ENCODE data around the gene CPSF3.

The CPSF3 gene

DNA sequence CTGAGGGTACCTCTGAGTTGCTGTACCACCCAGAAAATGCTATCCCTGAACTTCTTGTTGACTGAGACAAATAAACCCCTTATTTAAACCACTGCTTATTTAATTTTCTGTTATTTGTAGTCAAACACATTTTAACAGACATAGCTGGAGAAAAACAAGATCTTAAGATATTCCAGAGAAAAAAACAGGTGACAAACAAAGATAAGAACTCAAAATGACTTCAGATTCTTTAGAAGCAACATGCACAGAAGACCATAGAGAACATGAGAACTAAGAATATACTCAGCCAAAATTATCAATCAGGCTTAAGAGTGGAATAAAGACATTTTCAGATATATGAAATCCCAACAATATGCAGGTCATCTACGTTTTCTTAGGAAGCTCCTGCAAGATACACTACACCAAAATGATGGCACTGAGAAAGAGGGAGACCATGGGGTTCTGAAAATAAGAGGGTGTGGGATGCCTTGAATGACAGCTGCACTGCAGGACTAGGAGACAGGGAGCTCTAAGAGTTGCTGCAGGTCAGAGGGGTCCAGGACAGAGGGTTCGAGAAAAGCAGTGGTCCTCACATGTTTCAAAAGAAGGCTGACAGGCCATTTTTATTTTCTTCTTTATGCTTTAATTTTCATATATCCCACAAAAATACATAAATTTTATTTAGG lies 93.8 kb downstream of the CPSF3 start:
- no peak for DNase-seq (ENCODE audit: low read depth, low spot score)

DNA sequence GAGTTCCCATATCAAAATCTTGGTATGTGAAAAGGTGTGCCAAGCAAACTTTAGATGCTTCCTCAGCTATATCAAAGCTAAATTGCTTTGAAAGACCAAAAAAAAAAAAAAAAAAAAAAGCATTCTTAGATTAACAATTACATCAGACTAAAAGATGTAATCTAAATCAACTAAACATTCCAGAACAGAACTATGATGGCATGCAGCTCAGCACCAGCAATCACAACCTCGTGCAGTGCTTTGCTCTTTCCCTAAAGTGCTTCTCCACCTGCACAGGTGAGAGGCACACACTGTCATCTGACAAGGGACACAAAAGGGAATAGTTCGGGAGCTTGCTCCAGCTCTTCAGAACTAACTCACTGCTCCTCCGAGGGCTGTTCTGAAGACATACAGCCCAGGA lies 94.7 kb downstream of the CPSF3 start:
- DNase-seq (ENCODE audit: low read depth, low spot score): no peak

DNA sequence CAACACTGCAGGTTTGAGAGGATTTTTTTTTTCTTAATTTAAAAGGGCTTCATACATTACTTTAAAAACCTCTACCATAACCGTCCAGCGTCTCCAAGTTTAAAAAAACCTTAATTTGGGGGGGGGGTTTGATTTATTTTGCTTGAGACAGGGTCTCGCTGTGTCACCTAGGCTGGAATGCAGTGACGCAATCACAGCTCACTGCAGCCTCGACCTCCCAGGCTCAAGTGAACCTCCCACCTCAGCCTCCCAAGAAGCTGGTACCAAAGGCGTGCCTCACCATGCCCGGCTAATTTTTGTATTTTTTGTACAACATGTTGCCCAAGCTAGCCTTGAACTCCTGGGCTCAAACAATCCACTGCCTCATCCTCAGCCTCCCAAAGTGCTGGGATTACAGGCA lies 95.3 kb downstream of the CPSF3 start:
- no peak for DNase-seq (ENCODE audit: low read depth, low spot score)

DNA sequence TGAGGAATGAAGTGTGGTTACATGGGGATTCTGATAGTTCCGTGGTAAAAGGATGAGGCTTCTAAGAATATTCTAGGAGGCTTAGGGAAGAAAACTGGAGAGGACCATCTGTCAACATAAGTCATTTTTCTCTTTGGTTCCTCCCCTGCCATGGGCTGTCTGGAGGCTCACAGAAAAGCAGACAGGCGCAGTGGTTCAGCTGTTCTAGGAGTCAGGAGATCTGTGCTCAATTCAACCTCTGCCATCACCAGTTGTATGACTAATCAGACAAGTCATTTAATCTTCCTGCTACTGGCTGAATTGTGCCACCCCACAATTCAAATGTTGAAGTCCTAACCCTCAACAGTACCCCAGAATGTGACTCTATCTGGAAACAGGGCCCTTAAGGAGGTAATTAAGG lies 95.8 kb downstream of the CPSF3 start:
- no peak for DNase-seq (ENCODE audit: low read depth, low spot score)
